MM.1S (cell line): ENCODE results near the gene SLC25A22.

Experiments
- DNase-seq: peaks from one replicate; pipeline ENCODE4 v3.0.0-alpha.2; 2015
- H2AFZ ChIP-seq: fragments of 300-600 bp; sonication (generic); 2 replicates; pipeline ENCODE4 v1.6.0; 2016; ENCODE audit warnings: antibody characterized with exemption, low read length
- H3F3A ChIP-seq: fragments of 300-600 bp; sonication (generic); 2 replicates; pipeline ENCODE4 v1.6.1; 2016; ENCODE audit warnings: mild to moderate bottlenecking, antibody characterized with exemption, low read length, moderate library complexity, mixed read lengths; ENCODE audit not compliant: insufficient read depth
- H3K27ac ChIP-seq: fragments of 300-600 bp; sonication (generic); 2 replicates; pipeline ENCODE4 v1.5.1; 2016; ENCODE audit warnings: mild to moderate bottlenecking, low read length
- H3K27me3 ChIP-seq: fragments of 300-600 bp; sonication (generic); replicated peaks from 2 replicates; pipeline ENCODE4 v1.6.0; 2016; ENCODE audit warnings: low read length; ENCODE audit not compliant: insufficient read depth
- H3K36me3 ChIP-seq: fragments of 300-600 bp; sonication (generic); replicated peaks from 2 replicates; pipeline ENCODE4 v1.6.1; 2016; ENCODE audit warnings: mild to moderate bottlenecking, low read length, mixed read lengths; ENCODE audit not compliant: insufficient read depth
- H3K4me1 ChIP-seq: fragments of 300-600 bp; sonication (generic); 2 replicates; pipeline ENCODE4 v1.6.1; 2016; ENCODE audit warnings: low read length, mixed read lengths
- H3K4me2 ChIP-seq: fragments of 300-600 bp; sonication (generic); 2 replicates; pipeline ENCODE4 v1.6.0; 2016; ENCODE audit warnings: low read depth, low read length
- H3K4me3 ChIP-seq: fragments of 300-600 bp; sonication (generic); 2 replicates; pipeline ENCODE4 v1.5.1; 2016; ENCODE audit warnings: low read length, mixed read lengths
- H3K79me2 ChIP-seq: fragments of 300-600 bp; sonication (generic); 2 replicates; pipeline ENCODE4 v1.6.1; 2016; ENCODE audit warnings: mixed run types, low read length, mixed read lengths
- H3K9ac ChIP-seq: fragments of 300-600 bp; sonication (generic); 2 replicates; pipeline ENCODE4 v1.6.1; 2016; ENCODE audit warnings: low read length, mixed read lengths
- H3K9me2 ChIP-seq: fragments of 300-600 bp; sonication (generic); replicated peaks from 2 replicates; pipeline ENCODE4 v1.6.1; 2016; ENCODE audit warnings: mild to moderate bottlenecking, low read length, mixed read lengths; ENCODE audit not compliant: insufficient read depth
- H3K9me3 ChIP-seq: fragments of 300-600 bp; sonication (generic); replicated peaks from 2 replicates; pipeline ENCODE4 v1.6.1; 2016; ENCODE audit warnings: mild to moderate bottlenecking, low read length, mixed read lengths; ENCODE audit not compliant: insufficient read depth
- H4K20me1 ChIP-seq: fragments of 300-600 bp; sonication (generic); 2 replicates; pipeline ENCODE4 v1.6.1; 2016; ENCODE audit warnings: mild to moderate bottlenecking, low read length, moderate library complexity, mixed read lengths; ENCODE audit not compliant: insufficient read depth
- CTCF ChIP-seq: fragments of 300-600 bp; sonication (generic); IDR thresholded peaks from 2 replicates; pipeline ENCODE4 v1.5.1; 2016; ENCODE audit warnings: antibody characterized with exemption, low read length, mixed read lengths
- EZH2 ChIP-seq: fragments of 300-600 bp; sonication (generic); optimal IDR thresholded peaks from 2 replicates; pipeline ENCODE3; 2017; ENCODE audit warnings: low read depth, mild to moderate bottlenecking, antibody characterized with exemption, low read length, mixed read lengths
- EZH2phosphoT487 ChIP-seq: fragments of 300-600 bp; sonication (generic); IDR thresholded peaks from 2 replicates; pipeline ENCODE4 v1.6.1; 2018; ENCODE audit warnings: antibody characterized with exemption, low read length

SLC25A22 gene

GRCh38 chr11:837990-838307 lies 39.9 kb upstream of the SLC25A22 start:
- no peak for TF ChIP-seq CTCF
- Histone ChIP-seq H3K9ac (no peak overlapping the region), H3K4me1 (peaks cover 14% of the 10 kb centered on the region), H3K4me2 (no peak overlapping the region), H3K4me3 (no peak overlapping the region), H3K79me2 (peaks cover 37% of the 10 kb centered on the region), H3K9me2 (no peaks in the 10 kb centered on the region), H2AFZ (no peak overlapping the region), H3K36me3 (0 out of 2 replicates have a peak, but pooled peaks cover 4% of the 10 kb centered on the region), H4K20me1 (peaks cover 9% of the 10 kb centered on the region), H3K27ac (no peak overlapping the region), H3K9me3 (no peaks in the 10 kb centered on the region), H3F3A (no peaks in the 10 kb centered on the region), H3K27me3 (no peaks in the 10 kb centered on the region)
- no peak for DNase-seq

GRCh38 chr11:837189-837989 lies 39.3 kb upstream of the SLC25A22 start:
- no peak overlapping the region for H2AFZ ChIP-seq
- no peak overlapping the region for H3K4me2 ChIP-seq
- no peak for TF ChIP-seq EZH2phosphoT487
- no peak for TF ChIP-seq CTCF
- TF ChIP-seq EZH2, result no peak
- no peaks in the 10 kb centered on the region for H3F3A ChIP-seq
- H3K27me3 ChIP-seq, result no peaks in the 10 kb centered on the region
- H3K79me2 ChIP-seq, result peaks cover 37% of the 10 kb centered on the region
- no peaks in the 10 kb centered on the region for H3K9me3 ChIP-seq
- H3K27ac ChIP-seq, result no peak overlapping the region
- H3K9ac ChIP-seq, result no peak overlapping the region
- H4K20me1 ChIP-seq, result peaks cover 9% of the 10 kb centered on the region
- no peaks in the 10 kb centered on the region for H3K9me2 ChIP-seq
- no peak overlapping the region for H3K4me3 ChIP-seq
- peaks cover 14% of the 10 kb centered on the region for H3K4me1 ChIP-seq
- 0 out of 2 replicates have a peak, but pooled peaks cover 4% of the 10 kb centered on the region for H3K36me3 ChIP-seq
- DNase-seq, result no peak

- Histone ChIP-seq H3F3A (no peaks in the 10 kb centered on the region), H3K27me3 (no peaks in the 10 kb centered on the region), H3K9me2 (no peaks in the 10 kb centered on the region), H2AFZ (no peak overlapping the region), H4K20me1 (peaks cover 9% of the 10 kb centered on the region), H3K4me3 (no peak overlapping the region), H3K27ac (no peak overlapping the region), H3K4me2 (no peak overlapping the region), H3K4me1 (peaks cover 14% of the 10 kb centered on the region), H3K79me2 (peaks cover 31% of the 10 kb centered on the region), H3K9me3 (no peaks in the 10 kb centered on the region), H3K9ac (no peak overlapping the region), H3K36me3 (0 out of 2 replicates have a peak, but pooled peaks cover 4% of the 10 kb centered on the region)
- DNase-seq, result no peak
- TF ChIP-seq EZH2 (no peak), CTCF (no peak), EZH2phosphoT487 (no peak)
Measured at GRCh38 chr11:836700-837099, 38.6 kb upstream of the SLC25A22 start.
